HEK293T (cell line): ENCODE results near the gene PIK3AP1.

Source experiments
- FOXA1 ChIP-seq: fragments of 450-650 bp; IDR thresholded peaks from 2 replicates; pipeline ENCODE4 v1.6.1; 2016; ENCODE audit warnings: mild to moderate bottlenecking
- FOXK2 ChIP-seq: fragments of 450-650 bp; IDR thresholded peaks from 2 replicates; pipeline ENCODE4 v1.6.1; 2016; ENCODE audit warnings: mild to moderate bottlenecking
- FOXM1 ChIP-seq: fragments of 450-650 bp; IDR thresholded peaks from 2 replicates; pipeline ENCODE4 v1.6.1; 2017; ENCODE audit warnings: mild to moderate bottlenecking, borderline replicate concordance
- HDGF ChIP-seq: fragments of 450-650 bp; IDR thresholded peaks from 2 replicates; pipeline ENCODE4 v1.6.1; 2017; ENCODE audit warnings: antibody characterized with exemption, borderline replicate concordance
- LEF1 ChIP-seq: fragments of 450-650 bp; IDR thresholded peaks from 2 replicates; pipeline ENCODE4 v1.6.1; 2017; ENCODE audit warnings: mild to moderate bottlenecking, borderline replicate concordance
- NFRKB ChIP-seq: fragments of 450-650 bp; IDR thresholded peaks from 2 replicates; pipeline ENCODE4 v1.6.1; 2016; ENCODE audit warnings: mild to moderate bottlenecking, moderate library complexity
- PKNOX1 ChIP-seq: fragments of 450-650 bp; IDR thresholded peaks from 2 replicates; pipeline ENCODE4 v1.6.1; 2016
- SUZ12 ChIP-seq: fragments of 450-650 bp; IDR thresholded peaks from 2 replicates; pipeline ENCODE4 v1.6.1; 2016; ENCODE audit warnings: mild to moderate bottlenecking
- TARDBP ChIP-seq: fragments of 450-650 bp; IDR thresholded peaks from 2 replicates; pipeline ENCODE4 v1.6.1; 2016
- ZNF384 ChIP-seq: fragments of 450-650 bp; IDR thresholded peaks from 2 replicates; pipeline ENCODE4 v1.6.1; 2016

- TF ChIP-seq HDGF (no peak), PKNOX1 (no peak), TARDBP (no peak), FOXA1 (no peak), FOXM1 (no peak), SUZ12 (no peak), NFRKB (no peak), ZNF384 (no peak), LEF1 (no peak), FOXK2 (no peak)
Observed at GRCh38 chr10:96614515-96614914, 105.8 kb downstream of the PIK3AP1 start.
